Common myeloid progenitor, CD34-positive (primary cell): ENCODE data around the gene MICU1.
A peak's percentile ranks its signal among the peaks of the same experiment; 100 is the strongest.

ENCODE experiments used
- CTCF ChIA-PET: fragments of 350-600 bp; sonication (Branson Sonifier 250); formaldehyde crosslinking; loops from one replicate; lab custom pipeline; 2021; ENCODE audit warnings: antibody characterized with exemption; lab: Charles Lee
- POLR2A ChIA-PET: fragments of 350-600 bp; sonication (Branson Sonifier 250); formaldehyde crosslinking; loops from one replicate; lab custom pipeline; 2021; ENCODE audit warnings: antibody characterized with exemption; lab: Charles Lee
- DNase-seq, 3 donors: peaks; one replicate each; pipeline versions ENCODE4 v3.0.0 to v3.0.0-alpha.2; 2013
- H3K27ac ChIP-seq, 2 experiments: 1 replicate in 1 of 2; 2 replicates in 1 of 2; pipeline ENCODE4 v1.7.0; 2013; ENCODE audit warnings: inconsistent platforms in 2 of 2, low read length in 2 of 2, mild to moderate bottlenecking in 2 of 2, low read depth in 1 of 2, moderate library complexity in 1 of 2; ENCODE audit not compliant: severe bottlenecking in 2 of 2, insufficient read depth in 1 of 2, poor library complexity in 1 of 2
- H3K27me3 ChIP-seq, 5 experiments: replicated peaks in 2 of 5; 1 replicate in 3 of 5; 2 replicates in 2 of 5; pipeline versions ENCODE4 v1.6.1 to v1.7.0; 2013; ENCODE audit warnings: low read length in 4 of 5, mild to moderate bottlenecking in 2 of 5, moderate library complexity in 2 of 5, inconsistent platforms in 1 of 5; ENCODE audit not compliant: insufficient read depth in 5 of 5, control insufficient read depth in 4 of 5
- H3K36me3 ChIP-seq, 4 experiments: 1 replicate in 2 of 4; 2 replicates in 2 of 4; pipeline versions ENCODE4 v1.6.1 to v1.7.0; 2013; ENCODE audit warnings: low read length in 3 of 4, control low read depth in 1 of 4, mild to moderate bottlenecking in 1 of 4; ENCODE audit not compliant: control insufficient read depth in 4 of 4, insufficient read depth in 4 of 4
- H3K4me1 ChIP-seq, 4 experiments: 1 replicate in 3 of 4; 2 replicates in 1 of 4; pipeline versions ENCODE4 v1.6.1 to v1.7.1; 2013; ENCODE audit warnings: low read length in 3 of 4, mild to moderate bottlenecking in 3 of 4, control low read depth in 1 of 4, inconsistent platforms in 1 of 4, moderate library complexity in 1 of 4; ENCODE audit not compliant: control insufficient read depth in 4 of 4, insufficient read depth in 4 of 4; ENCODE audit errors: control extremely low read depth in 1 of 4
- H3K4me3 ChIP-seq, 7 experiments: 1 replicate in 4 of 7; 2 replicates in 3 of 7; pipeline versions ENCODE4 v1.5.1 to v1.7.0; 2013; ENCODE audit warnings: mild to moderate bottlenecking in 7 of 7, low read length in 6 of 7, moderate library complexity in 6 of 7, inconsistent platforms in 2 of 7, low read depth in 2 of 7, control low read depth in 1 of 7; ENCODE audit not compliant: insufficient read depth in 4 of 7, control insufficient read depth in 1 of 7; ENCODE audit errors: extremely low read depth in 1 of 7
- H3K9me3 ChIP-seq, 5 experiments: 1 replicate in 4 of 5; 2 replicates in 1 of 5; pipeline versions ENCODE4 v1.6.1 to v1.7.1; 2013; ENCODE audit warnings: low read length in 4 of 5, mild to moderate bottlenecking in 2 of 5, inconsistent platforms in 1 of 5, low read depth in 1 of 5, moderate library complexity in 1 of 5; ENCODE audit not compliant: control insufficient read depth in 4 of 5, insufficient read depth in 2 of 5; ENCODE audit errors: control extremely low read depth in 1 of 5
- WGBS: methylation state at CpG from one replicate; pipeline ENCODE4 v1.1.5; 2013; ENCODE audit not compliant: insufficient coverage; 5-methylcytosine and 5-hydroxymethylcytosine counted together

Gene MICU1

GRCh38 chr10:72462261-72462660 lies 163.6 kb downstream of the MICU1 start:
- H3K27me3 ChIP-seq: no peaks in the 10 kb centered on the region
- H3K27ac ChIP-seq: no peak overlapping the region
- DNase-seq: no peak
- WGBS: 100% methylated on average over 1 of the region's 3 CpGs
- H3K4me1 ChIP-seq: peaks cover 0 to 13% (median 6%) of the 10 kb centered on the region in 4 experiments
- POLR2A ChIA-PET: no interaction called here
- H3K4me3 ChIP-seq: no peak overlapping the region
- peaks cover 0 to 5% (median 0%) of the 10 kb centered on the region in 4 experiments for H3K36me3 ChIP-seq
- CTCF ChIA-PET: interaction anchor here (1.1 kb wide), 1 partner anchor 11 kb away, joined by 3 read pairs; no protein-coding TSS in a partner anchor
- no peaks in the 10 kb centered on the region for H3K9me3 ChIP-seq

- peaks cover 0 to 5% (median 0%) of the 10 kb centered on the region in 4 experiments for H3K36me3 ChIP-seq
- H3K27ac ChIP-seq: no peak overlapping the region
- ChIA-PET POLR2A (no interaction called here), CTCF (no interaction called here)
- H3K4me1 ChIP-seq: peaks cover 7 to 24% (median 13%) of the 10 kb centered on the region in 4 experiments
- no peak overlapping the region for H3K4me3 ChIP-seq
- H3K27me3 ChIP-seq: no peaks in the 10 kb centered on the region
- WGBS: 75% methylated on average over 2 of the region's 2 CpGs
- H3K9me3 ChIP-seq: no peaks in the 10 kb centered on the region
- no peak for DNase-seq
Observed at GRCh38 chr10:72461085-72461484, 164.8 kb downstream of the MICU1 start.

- no peak overlapping the region for H3K4me3 ChIP-seq
- peaks cover 7 to 30% (median 15%) of the 10 kb centered on the region in 4 experiments for H3K4me1 ChIP-seq
- ChIA-PET CTCF (interaction anchor here (1.2 kb wide), 1 partner anchor 15 kb away, joined by 3 read pairs; no protein-coding TSS in a partner anchor), POLR2A (interaction anchor here (0.6 kb wide), 1 partner anchor 22 kb away, joined by 3 read pairs; no protein-coding TSS in a partner anchor)
- H3K27me3 ChIP-seq: no peaks in the 10 kb centered on the region
- H3K9me3 ChIP-seq: no peaks in the 10 kb centered on the region
- peaks cover 0 to 5% (median 0%) of the 10 kb centered on the region in 4 experiments for H3K36me3 ChIP-seq
- no peak overlapping the region for H3K27ac ChIP-seq
- DNase-seq: no peak
Observed at GRCh38 chr10:72460284-72460876, 165.5 kb downstream of the MICU1 start.

GRCh38 chr10:72459301-72459700 lies 166.6 kb downstream of the MICU1 start:
- H3K4me1 ChIP-seq: peaks cover 7 to 30% (median 15%) of the 10 kb centered on the region in 4 experiments
- no peaks in the 10 kb centered on the region for H3K27me3 ChIP-seq
- ChIA-PET POLR2A (interaction anchor here (0.5 to 0.6 kb wide), 2 partner anchors 71 to 290 kb away, joined by 3 to 4 read pairs; no protein-coding TSS in a partner anchor), CTCF (interaction anchor here (1.2 kb wide), 1 partner anchor 14 kb away, joined by 3 read pairs; no protein-coding TSS in a partner anchor)
- WGBS: 20% methylated on average over 1 of the region's 3 CpGs
- H3K9me3 ChIP-seq: no peaks in the 10 kb centered on the region
- no peak overlapping the region for H3K4me3 ChIP-seq
- peaks cover 0 to 5% (median 0%) of the 10 kb centered on the region in 4 experiments for H3K36me3 ChIP-seq
- H3K27ac ChIP-seq: no peak overlapping the region
- peak; percentile 45 to 86 (median 72) for DNase-seq

GRCh38 chr10:72455889-72456595 lies 169.8 kb downstream of the MICU1 start:
- WGBS: 77% methylated on average over 2 of the region's 3 CpGs
- Histone ChIP-seq H3K36me3 (peaks cover 0 to 4% (median 0%) of the 10 kb centered on the region in 4 experiments), H3K27me3 (no peaks in the 10 kb centered on the region), H3K4me3 (no peak overlapping the region), H3K27ac (no peak overlapping the region), H3K4me1 (peaks cover 7 to 30% (median 15%) of the 10 kb centered on the region in 4 experiments), H3K9me3 (no peaks in the 10 kb centered on the region)
- DNase-seq: peak in 2 of 3 donors; percentile 4 to 28
- POLR2A ChIA-PET: interaction anchor here (0.8 kb wide), 1 partner anchor 226 kb away, joined by 4 read pairs; no protein-coding TSS in a partner anchor
- CTCF ChIA-PET: interaction anchor here (0.8 kb wide), 2 partner anchors 26 to 289 kb away, joined by 3 read pairs; no protein-coding TSS in a partner anchor

- Histone ChIP-seq H3K4me3 (no peak overlapping the region), H3K36me3 (peaks cover 0 to 3% (median 0%) of the 10 kb centered on the region in 4 experiments), H3K27me3 (no peaks in the 10 kb centered on the region), H3K27ac (no peak overlapping the region), H3K4me1 (no peaks in the 10 kb centered on the region), H3K9me3 (no peaks in the 10 kb centered on the region)
- 97% methylated on average over 5 of the region's 6 CpGs for WGBS
- CTCF ChIA-PET: no interaction called here
- POLR2A ChIA-PET: no interaction called here
- DNase-seq: no peak
Observed at GRCh38 chr10:72449941-72450441, 175.9 kb downstream of the MICU1 start.
